PC-3 (cell line): ENCODE results near the gene PPP2R3A.

Experiments used
- EZH2 ChIP-seq: fragments of 300-600 bp; sonication (generic); IDR thresholded peaks from one replicate; pipeline ENCODE4 v1.6.1; 2017; ENCODE audit warnings: antibody characterized with exemption, mild to moderate bottlenecking, low read length; ENCODE audit not compliant: unreplicated experiment
- EZH2phosphoT487 ChIP-seq: fragments of 300-600 bp; sonication (generic); IDR thresholded peaks from 2 replicates; pipeline ENCODE4 v1.6.1; 2018; ENCODE audit warnings: mild to moderate bottlenecking, antibody characterized with exemption, low read length, borderline replicate concordance
- TF ChIP-seq, protein P1 (sequence below): fragments of 300-600 bp; sonication (generic); conservative IDR thresholded peaks from 2 replicates; pipeline ENCODE4 v1.5.1; 2017; ENCODE audit warnings: antibody characterized with exemption, low read depth, mild to moderate bottlenecking, low read length

DNA sequence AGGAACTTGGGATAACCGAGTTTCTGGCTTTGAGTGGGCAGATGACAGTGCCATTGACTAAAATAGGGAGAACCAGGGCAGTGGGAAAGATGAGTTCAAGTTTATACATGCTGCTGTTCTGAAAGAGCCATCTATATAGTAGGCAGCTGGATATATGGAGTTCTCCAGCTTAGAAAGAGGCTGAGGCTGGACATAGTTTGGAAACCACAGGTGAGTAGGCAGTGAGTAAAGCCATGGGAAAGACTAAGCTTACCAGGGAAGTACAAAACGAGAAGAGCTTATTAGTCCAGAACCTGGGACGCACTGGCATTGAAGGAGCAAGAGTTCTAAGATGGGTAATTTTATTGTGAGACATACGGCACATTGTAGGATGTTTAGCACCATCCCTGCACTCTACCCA is 176.4 kb downstream of the PPP2R3A start:
- TF ChIP-seq, protein P1, sequence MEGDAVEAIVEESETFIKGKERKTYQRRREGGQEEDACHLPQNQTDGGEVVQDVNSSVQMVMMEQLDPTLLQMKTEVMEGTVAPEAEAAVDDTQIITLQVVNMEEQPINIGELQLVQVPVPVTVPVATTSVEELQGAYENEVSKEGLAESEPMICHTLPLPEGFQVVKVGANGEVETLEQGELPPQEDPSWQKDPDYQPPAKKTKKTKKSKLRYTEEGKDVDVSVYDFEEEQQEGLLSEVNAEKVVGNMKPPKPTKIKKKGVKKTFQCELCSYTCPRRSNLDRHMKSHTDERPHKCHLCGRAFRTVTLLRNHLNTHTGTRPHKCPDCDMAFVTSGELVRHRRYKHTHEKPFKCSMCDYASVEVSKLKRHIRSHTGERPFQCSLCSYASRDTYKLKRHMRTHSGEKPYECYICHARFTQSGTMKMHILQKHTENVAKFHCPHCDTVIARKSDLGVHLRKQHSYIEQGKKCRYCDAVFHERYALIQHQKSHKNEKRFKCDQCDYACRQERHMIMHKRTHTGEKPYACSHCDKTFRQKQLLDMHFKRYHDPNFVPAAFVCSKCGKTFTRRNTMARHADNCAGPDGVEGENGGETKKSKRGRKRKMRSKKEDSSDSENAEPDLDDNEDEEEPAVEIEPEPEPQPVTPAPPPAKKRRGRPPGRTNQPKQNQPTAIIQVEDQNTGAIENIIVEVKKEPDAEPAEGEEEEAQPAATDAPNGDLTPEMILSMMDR: no peak
- TF ChIP-seq EZH2phosphoT487: no peak
- TF ChIP-seq EZH2: no peak
